ENCODE results near the gene APBA3. TPM values are rescaled to one million over a fixed set of nuclear protein-coding genes. Genes with fewer than 3 reads are reported as not detected.

The APBA3 gene
- polyA plus RNA-seq, 2 of the 4 experiments (the other 2 are of a cell fraction) = 5.5 to 10.0 TPM

GRCh38 chr19:3785938-3786824 is 24.7 kb upstream of the APBA3 start, which contains the start of gene MATK:
MATK (minus strand) TSS chr19:3786381; CDS start chr19:3785135, 1,246 bp downstream.
- no peak for FAIRE-seq
- CTCF ChIA-PET = no interaction called here
- 93% methylated on average over 21 of the region's 101 CpGs for WGBS (ENCODE audit: missing lambda C conversion rate)
- TF ChIP-seq ZC3H11A (IDR thresholded peaks at IDR 0.05) (no peak), ZSCAN20 (CRISPR knock-in tag; IDR thresholded peaks at IDR 0.05) (no peak)
- DNase-seq (ENCODE audit: low read depth in 1 of 2, low spot score in 1 of 2) = no peak
- no peak for ATAC-seq
- peaks cover 9% of the 10 kb centered on the region; the same call in 1 of the 3 replicates for H3K4me1 ChIP-seq
- H3K27ac ChIP-seq = peak within 1 kb of the TSS in 1 of 2 experiments; percentile 72; a peak in 4 of 6 replicates
- peak within 1 kb of the TSS; percentile 74 for H3K4me2 ChIP-seq
- H3K9me3 ChIP-seq = peaks cover 16% of the 10 kb centered on the region
- no peak within 1 kb of the TSS for H3K4me3 ChIP-seq
- POLR2A ChIA-PET = no interaction called here

GRCh38 chr19:3785451-3785937 is 24.0 kb upstream of the APBA3 start:
- Histone ChIP-seq H3K4me2 (peak overlapping the region; percentile 74), H3K27ac (peak overlapping the region in 1 of 2 experiments; percentile 72; a peak in 3 of 6 replicates), H3K4me3 (no peak overlapping the region), H3K9me3 (peaks cover 19% of the 10 kb centered on the region), H3K4me1 (peaks cover 9% of the 10 kb centered on the region; the same call in 1 of the 3 replicates)
- ChIA-PET CTCF (no interaction called here), POLR2A (no interaction called here)
- 100% methylated on average over 1 of the region's 47 CpGs for WGBS (ENCODE audit: missing lambda C conversion rate)
- no peak for FAIRE-seq
- peak in 1 of 2 experiments; percentile 43; a peak in 3 of 6 replicates for ATAC-seq
- TF ChIP-seq, protein P1, sequence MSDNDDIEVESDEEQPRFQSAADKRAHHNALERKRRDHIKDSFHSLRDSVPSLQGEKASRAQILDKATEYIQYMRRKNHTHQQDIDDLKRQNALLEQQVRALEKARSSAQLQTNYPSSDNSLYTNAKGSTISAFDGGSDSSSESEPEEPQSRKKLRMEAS (IDR thresholded peaks at IDR 0.05) = no peak
- TF ChIP-seq POLR2A (IDR thresholded peaks at IDR 0.05; ENCODE audit: low read length) (no peak), CHD2 (IDR thresholded peaks at IDR 0.05; ENCODE audit: low read length, partially characterized antibody) (no peak), RAD21 (conservative IDR thresholded peaks at IDR 0.05 in 1 of 2, IDR thresholded peaks at IDR 0.05 in 1 of 2) (no peak), ZSCAN20 (CRISPR knock-in tag; IDR thresholded peaks at IDR 0.05) (no peak), TFCP2L1 (CRISPR knock-in tag; IDR thresholded peaks at IDR 0.05) (no peak), PBX3 (IDR thresholded peaks at IDR 0.05) (no peak), ESRRA (IDR thresholded peaks at IDR 0.05; ENCODE audit: borderline replicate concordance, low read length) (no peak), HMGXB4 (CRISPR knock-in tag; IDR thresholded peaks at IDR 0.05; ENCODE audit: borderline replicate concordance) (no peak)
- TF ChIP-seq, protein P2, sequence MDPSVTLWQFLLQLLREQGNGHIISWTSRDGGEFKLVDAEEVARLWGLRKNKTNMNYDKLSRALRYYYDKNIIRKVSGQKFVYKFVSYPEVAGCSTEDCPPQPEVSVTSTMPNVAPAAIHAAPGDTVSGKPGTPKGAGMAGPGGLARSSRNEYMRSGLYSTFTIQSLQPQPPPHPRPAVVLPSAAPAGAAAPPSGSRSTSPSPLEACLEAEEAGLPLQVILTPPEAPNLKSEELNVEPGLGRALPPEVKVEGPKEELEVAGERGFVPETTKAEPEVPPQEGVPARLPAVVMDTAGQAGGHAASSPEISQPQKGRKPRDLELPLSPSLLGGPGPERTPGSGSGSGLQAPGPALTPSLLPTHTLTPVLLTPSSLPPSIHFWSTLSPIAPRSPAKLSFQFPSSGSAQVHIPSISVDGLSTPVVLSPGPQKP (IDR thresholded peaks at IDR 0.05; ENCODE audit: low read depth, low read length) = no peak
- DNase-seq (ENCODE audit: low read depth in 1 of 2, low spot score in 1 of 2) = no peak

DNA sequence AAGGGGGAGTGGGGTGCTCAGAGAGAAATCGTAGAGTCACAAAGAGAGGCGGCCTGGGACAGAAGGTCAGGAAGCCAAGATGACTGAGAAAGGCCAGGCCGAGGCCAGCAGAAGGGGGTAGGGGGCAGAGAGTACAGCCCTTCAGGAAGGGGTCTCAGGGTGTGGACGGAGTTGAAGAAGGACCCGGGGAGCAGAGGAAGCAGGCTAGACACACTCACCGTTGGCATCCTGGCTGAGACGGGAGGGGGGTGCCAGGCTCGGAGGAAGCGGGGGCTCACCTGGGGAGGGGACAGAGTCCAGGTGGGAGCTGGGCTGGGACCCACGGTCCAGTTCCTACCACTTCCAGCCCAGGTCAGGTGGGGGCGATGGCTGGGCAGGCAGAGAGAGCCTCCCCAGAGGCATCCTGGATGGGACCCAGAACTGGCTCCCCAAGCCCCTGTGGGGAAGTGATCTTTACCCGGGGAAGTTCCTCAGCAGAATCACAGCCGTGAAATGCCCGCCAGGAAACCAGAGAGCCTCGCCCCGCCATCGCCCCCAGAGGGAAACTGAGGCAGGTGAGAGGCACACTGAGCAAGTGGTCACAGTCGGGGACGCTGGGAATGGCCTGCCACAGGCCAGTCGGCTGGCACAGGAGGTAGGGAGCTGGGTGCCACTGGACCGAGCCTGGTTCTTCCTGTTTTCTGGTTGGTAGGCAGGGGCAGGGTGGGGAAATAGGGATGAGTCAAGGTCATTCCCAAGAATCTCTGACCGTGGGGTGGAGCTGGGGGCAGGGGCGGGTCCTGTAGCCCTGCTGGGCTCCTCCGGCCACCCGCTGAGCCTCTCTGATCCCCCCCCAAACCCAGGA is 23.3 kb upstream of the APBA3 start:
- H3K4me1 ChIP-seq = peaks cover 9% of the 10 kb centered on the region; the same call in 1 of the 3 replicates
- CTCF ChIA-PET = interaction anchor here (0.8 kb wide), 1 partner anchor 184 kb away, joined by 3 read pairs; no protein-coding TSS in a partner anchor
- H3K4me2 ChIP-seq = peak overlapping the region; percentile 74
- peaks cover 19% of the 10 kb centered on the region for H3K9me3 ChIP-seq
- POLR2A ChIA-PET = no interaction called here
- TF ChIP-seq NFE2L2 (conservative IDR thresholded peaks at IDR 0.05; ENCODE audit: low read length) (no peak), RNF2 (IDR thresholded peaks at IDR 0.05; ENCODE audit: borderline replicate concordance, low read depth) (no peak)
- peak overlapping the region in 1 of 2 experiments; percentile 72; a peak in 4 of 6 replicates for H3K27ac ChIP-seq
- WGBS (ENCODE audit: missing lambda C conversion rate) = 23% methylated on average over 10 of the region's 25 CpGs
- peak in 1 of 2 experiments; percentile 41 for DNase-seq (ENCODE audit: low read depth in 1 of 2, low spot score in 1 of 2)
- no peak for FAIRE-seq
- no peak overlapping the region for H3K4me3 ChIP-seq
- ATAC-seq = peak; percentile 65 to 76; a peak in 5 of 6 replicates

Measured in A549 (cell line).